Kidney tubule cell (primary cell): ENCODE results near the gene MECP2.
A peak's percentile ranks its signal among the peaks of the same experiment; 100 is the strongest.

Experiments
- DNase-seq: peaks from one replicate; pipeline ENCODE4 v3.0.0-alpha.2; 2018; ENCODE audit warnings: low spot score

MECP2 gene

GRCh38 chrX:154115750-154116149 lies 18.2 kb upstream of the MECP2 start:
- DNase-seq = no peak

GRCh38 chrX:154115071-154115470 lies 17.6 kb upstream of the MECP2 start:
- no peak for DNase-seq

- DNase-seq = no peak
These were observed 17.1 kb upstream of the MECP2 start for GRCh38 chrX:154114652-154115051.

- DNase-seq = peak; percentile 18
These were observed 16.2 kb upstream of the MECP2 start for GRCh38 chrX:154113729-154114128.

GRCh38 chrX:154098551-154098950 lies 1.0 kb upstream of the MECP2 start:
- DNase-seq = no peak

- peak; percentile 57 for DNase-seq
These were observed 421 bp downstream of the MECP2 start for GRCh38 chrX:154097003-154097588.

GRCh38 chrX:154096140-154097002 lies 1.1 kb downstream of the MECP2 start:
- peak; percentile 10 for DNase-seq

- no peak for DNase-seq
These were observed 2.7 kb downstream of the MECP2 start for GRCh38 chrX:154094833-154095232.

- no peak for DNase-seq
These were observed 3.6 kb downstream of the MECP2 start for GRCh38 chrX:154093965-154094364.

- DNase-seq = no peak
These were observed 5.1 kb downstream of the MECP2 start for GRCh38 chrX:154092371-154092770.

- DNase-seq = no peak
These were observed 5.8 kb downstream of the MECP2 start for GRCh38 chrX:154091678-154092077.

GRCh38 chrX:154090731-154091130 lies 6.8 kb downstream of the MECP2 start:
- DNase-seq = no peak

- DNase-seq = no peak
These were observed 12.8 kb downstream of the MECP2 start for GRCh38 chrX:154084449-154085300.

- no peak for DNase-seq
These were observed 14.4 kb downstream of the MECP2 start for GRCh38 chrX:154083126-154083517.

GRCh38 chrX:154082396-154083125 lies 15.0 kb downstream of the MECP2 start:
- DNase-seq = peak; percentile 29

GRCh38 chrX:154077101-154077500 lies 20.4 kb downstream of the MECP2 start:
- no peak for DNase-seq

- DNase-seq = peak; percentile 76
These were observed 23.3 kb downstream of the MECP2 start for GRCh38 chrX:154074199-154074598.

- DNase-seq = no peak
These were observed 25.3 kb downstream of the MECP2 start for GRCh38 chrX:154072192-154072591.

GRCh38 chrX:154068560-154068959 lies 29.0 kb downstream of the MECP2 start:
- DNase-seq = no peak

- DNase-seq = no peak
These were observed 32.7 kb downstream of the MECP2 start for GRCh38 chrX:154064637-154065435.

- no peak for DNase-seq
These were observed 34.3 kb downstream of the MECP2 start for GRCh38 chrX:154063234-154063633.
